ENCODE measurements around the gene ARHGAP26.
A peak's percentile ranks its signal among the peaks of the same experiment; 100 is the strongest.

Gene ARHGAP26

DNA sequence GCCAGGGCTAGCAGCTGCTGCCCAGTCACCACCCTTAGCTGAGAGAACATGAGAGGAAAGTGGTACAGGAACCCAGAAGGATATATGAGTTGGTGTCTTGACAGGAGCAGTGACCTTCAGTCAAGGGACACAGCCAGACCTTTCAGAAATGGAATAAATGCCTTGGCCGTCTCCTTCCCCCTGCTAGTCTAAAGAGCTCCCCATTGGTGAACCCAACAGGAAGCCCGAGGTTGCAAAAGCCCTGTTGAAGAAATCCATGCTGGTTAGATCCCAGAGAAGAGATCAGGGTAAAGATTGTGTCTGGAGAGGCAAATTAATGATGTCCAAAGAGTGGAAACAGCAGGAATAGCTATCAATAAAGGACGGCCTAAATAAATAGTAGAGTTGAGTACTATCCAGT lies 388.9 kb downstream of the ARHGAP26 start:
- H3K4ac ChIP-seq (ENCODE audit: low read depth in 1 of 2, low read length in 2 of 2) = no peak overlapping the region
- peaks cover 4% of the 10 kb centered on the region for H3K4me1 ChIP-seq (ENCODE audit: control insufficient read depth, insufficient read depth, low read depth, low read length)
- no peaks in the 10 kb centered on the region for H3K27me3 ChIP-seq (ENCODE audit: control insufficient read depth in 1 of 2, insufficient read depth in 1 of 2, low read length in 2 of 2)
- H3K4me3 ChIP-seq (ENCODE audit: insufficient read depth in 1 of 2, low read depth in 1 of 2, low read length in 2 of 2) = no peak overlapping the region
- no peak overlapping the region for H3K18ac ChIP-seq (ENCODE audit: low read depth in 1 of 2, low read length in 2 of 2)
- no peak overlapping the region for H2AK5ac ChIP-seq (ENCODE audit: low read length, severe bottlenecking)
- no peak overlapping the region for H3K4me2 ChIP-seq (ENCODE audit: low read length, poor library complexity, severe bottlenecking)
- no peak overlapping the region for H3K27ac ChIP-seq (ENCODE audit: low read length, poor library complexity, severe bottlenecking)
- no peak overlapping the region for H2AFZ ChIP-seq (ENCODE audit: low read depth, low read length)
- H2BK5ac ChIP-seq (ENCODE audit: low read depth, low read length, poor library complexity, severe bottlenecking) = no peak overlapping the region
- H3K79me1 ChIP-seq (replicated peaks; ENCODE audit: low read length, poor library complexity, severe bottlenecking) = no peaks in the 10 kb centered on the region
- H3K36me3 ChIP-seq (ENCODE audit: control insufficient read depth in 1 of 2, insufficient read depth in 2 of 2, low read depth in 1 of 2, low read length in 2 of 2) = no peaks in the 10 kb centered on the region
- H2BK120ac ChIP-seq (ENCODE audit: low read depth, low read length) = no peak overlapping the region
- DNase-seq = no peak
- H3K9ac ChIP-seq (ENCODE audit: low read length) = no peak overlapping the region
- H2BK12ac ChIP-seq (ENCODE audit: low read length in 2 of 2) = no peak overlapping the region
- H4K91ac ChIP-seq (ENCODE audit: low read length) = no peak overlapping the region
- no peak overlapping the region for H2BK15ac ChIP-seq (ENCODE audit: low read depth, poor library complexity, severe bottlenecking)
- 61% methylated on average over 3 of the region's 3 CpGs for WGBS
- no peak overlapping the region for H3K14ac ChIP-seq (ENCODE audit: low read length in 2 of 2)
- H4K8ac ChIP-seq (ENCODE audit: low read length) = no peak overlapping the region
- H3K9me3 ChIP-seq (ENCODE audit: control insufficient read depth, low read length) = no peaks in the 10 kb centered on the region
- H3K23ac ChIP-seq (ENCODE audit: low read length in 2 of 2) = no peak overlapping the region

DNA sequence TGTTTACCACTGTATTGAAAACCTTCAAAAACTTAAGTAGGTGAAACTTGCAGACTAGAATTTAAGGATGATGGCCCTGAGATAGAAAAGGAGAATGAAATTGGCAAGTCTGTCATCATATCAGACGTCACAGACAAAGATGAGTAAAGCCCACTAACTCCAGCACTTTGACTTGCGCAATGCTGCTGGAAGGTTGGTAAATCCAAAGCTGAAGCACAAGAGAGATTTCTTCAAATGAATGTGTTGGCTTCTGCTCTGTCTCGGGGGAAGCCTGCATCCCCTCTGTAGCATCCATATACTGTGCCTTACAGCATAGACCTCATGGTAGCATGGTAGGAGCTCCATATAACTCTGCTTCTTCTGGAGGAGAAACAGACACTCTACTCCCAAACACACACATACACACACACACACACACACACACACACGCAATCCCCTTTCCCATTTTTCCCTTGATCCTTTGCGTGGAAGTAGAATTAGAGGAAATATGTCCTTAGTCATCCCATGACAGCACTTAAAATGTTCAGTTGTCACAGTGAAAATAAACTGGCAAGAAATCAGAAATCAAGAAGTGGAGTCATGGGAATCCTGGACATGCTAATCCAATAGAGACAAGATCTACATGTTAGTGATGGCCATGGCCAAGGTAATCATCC lies 391.8 kb downstream of the ARHGAP26 start:
- Histone ChIP-seq H2AK5ac (ENCODE audit: low read length, severe bottlenecking) (no peak overlapping the region), H3K36me3 (ENCODE audit: control insufficient read depth in 1 of 2, insufficient read depth in 2 of 2, low read depth in 1 of 2, low read length in 2 of 2) (no peaks in the 10 kb centered on the region), H3K4me2 (ENCODE audit: low read length, poor library complexity, severe bottlenecking) (no peak overlapping the region), H4K8ac (ENCODE audit: low read length) (no peak overlapping the region), H2BK120ac (ENCODE audit: low read depth, low read length) (no peak overlapping the region), H4K91ac (ENCODE audit: low read length) (no peak overlapping the region), H3K9me3 (ENCODE audit: control insufficient read depth, low read length) (no peaks in the 10 kb centered on the region), H2AFZ (ENCODE audit: low read depth, low read length) (no peak overlapping the region), H2BK12ac (ENCODE audit: low read length in 2 of 2) (no peak overlapping the region), H2BK5ac (ENCODE audit: low read depth, low read length, poor library complexity, severe bottlenecking) (no peak overlapping the region), H3K4me3 (ENCODE audit: insufficient read depth in 1 of 2, low read depth in 1 of 2, low read length in 2 of 2) (no peak overlapping the region), H3K4me1 (ENCODE audit: control insufficient read depth, insufficient read depth, low read depth, low read length) (peaks cover 5% of the 10 kb centered on the region), H3K23ac (ENCODE audit: low read length in 2 of 2) (no peak overlapping the region), H3K14ac (ENCODE audit: low read length in 2 of 2) (no peak overlapping the region), H3K9ac (ENCODE audit: low read length) (no peak overlapping the region), H2BK15ac (ENCODE audit: low read depth, poor library complexity, severe bottlenecking) (no peak overlapping the region), H3K18ac (ENCODE audit: low read depth in 1 of 2, low read length in 2 of 2) (no peak overlapping the region), H3K27ac (ENCODE audit: low read length, poor library complexity, severe bottlenecking) (no peak overlapping the region), H3K27me3 (ENCODE audit: control insufficient read depth in 1 of 2, insufficient read depth in 1 of 2, low read length in 2 of 2) (no peaks in the 10 kb centered on the region), H3K4ac (ENCODE audit: low read depth in 1 of 2, low read length in 2 of 2) (no peak overlapping the region), H3K79me1 (replicated peaks; ENCODE audit: low read length, poor library complexity, severe bottlenecking) (peaks cover 1% of the 10 kb centered on the region)
- DNase-seq = peak; percentile 80
- WGBS = 95% methylated on average over 3 of the region's 5 CpGs

- Histone ChIP-seq H3K4ac (ENCODE audit: low read depth in 1 of 2, low read length in 2 of 2) (no peak overlapping the region), H3K36me3 (ENCODE audit: control insufficient read depth in 1 of 2, insufficient read depth in 2 of 2, low read depth in 1 of 2, low read length in 2 of 2) (no peaks in the 10 kb centered on the region), H2AK5ac (ENCODE audit: low read length, severe bottlenecking) (no peak overlapping the region), H3K79me1 (replicated peaks; ENCODE audit: low read length, poor library complexity, severe bottlenecking) (peaks cover 1% of the 10 kb centered on the region), H3K14ac (ENCODE audit: low read length in 2 of 2) (no peak overlapping the region), H3K23ac (ENCODE audit: low read length in 2 of 2) (no peak overlapping the region), H4K91ac (ENCODE audit: low read length) (no peak overlapping the region), H4K8ac (ENCODE audit: low read length) (no peak overlapping the region), H3K4me2 (ENCODE audit: low read length, poor library complexity, severe bottlenecking) (no peak overlapping the region), H2BK12ac (ENCODE audit: low read length in 2 of 2) (no peak overlapping the region), H2AFZ (ENCODE audit: low read depth, low read length) (no peak overlapping the region), H3K27me3 (ENCODE audit: control insufficient read depth in 1 of 2, insufficient read depth in 1 of 2, low read length in 2 of 2) (no peaks in the 10 kb centered on the region), H3K4me3 (ENCODE audit: insufficient read depth in 1 of 2, low read depth in 1 of 2, low read length in 2 of 2) (no peak overlapping the region), H2BK15ac (ENCODE audit: low read depth, poor library complexity, severe bottlenecking) (no peak overlapping the region), H3K9ac (ENCODE audit: low read length) (no peak overlapping the region), H3K9me3 (ENCODE audit: control insufficient read depth, low read length) (no peaks in the 10 kb centered on the region), H3K18ac (ENCODE audit: low read depth in 1 of 2, low read length in 2 of 2) (no peak overlapping the region), H3K4me1 (ENCODE audit: control insufficient read depth, insufficient read depth, low read depth, low read length) (peaks cover 6% of the 10 kb centered on the region), H2BK120ac (ENCODE audit: low read depth, low read length) (no peak overlapping the region), H2BK5ac (ENCODE audit: low read depth, low read length, poor library complexity, severe bottlenecking) (no peak overlapping the region), H3K27ac (ENCODE audit: low read length, poor library complexity, severe bottlenecking) (no peak overlapping the region)
- 100% methylated on average over 3 of the region's 3 CpGs for WGBS
- no peak for DNase-seq
Measured at GRCh38 chr5:143162810-143163209, 392.6 kb downstream of the ARHGAP26 start.

DNA sequence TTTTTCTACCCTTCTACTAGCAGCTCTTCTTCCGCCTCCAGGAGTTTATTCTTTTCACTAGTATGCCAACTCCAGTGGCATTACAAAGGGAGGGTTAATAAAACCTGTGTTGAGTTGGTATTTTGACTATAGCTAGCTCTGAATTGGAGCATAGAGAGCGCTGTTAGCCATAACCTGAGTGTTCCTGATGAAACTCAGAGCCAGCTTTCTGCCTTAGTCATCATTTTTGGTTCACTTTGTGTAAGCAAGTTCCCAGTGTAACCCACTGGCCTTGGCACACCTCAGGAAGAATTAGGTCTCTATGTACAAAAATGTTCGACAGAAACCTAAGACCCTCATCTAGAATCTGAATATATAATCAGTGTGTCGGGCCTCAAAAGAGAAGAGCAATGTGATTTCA lies 394.4 kb downstream of the ARHGAP26 start:
- WGBS = 95% methylated on average over 1 of the region's 4 CpGs
- Histone ChIP-seq H3K18ac (ENCODE audit: low read depth in 1 of 2, low read length in 2 of 2) (no peak overlapping the region), H3K4me1 (ENCODE audit: control insufficient read depth, insufficient read depth, low read depth, low read length) (peaks cover 6% of the 10 kb centered on the region), H2AFZ (ENCODE audit: low read depth, low read length) (no peak overlapping the region), H3K14ac (ENCODE audit: low read length in 2 of 2) (no peak overlapping the region), H3K9me3 (ENCODE audit: control insufficient read depth, low read length) (no peaks in the 10 kb centered on the region), H2AK5ac (ENCODE audit: low read length, severe bottlenecking) (no peak overlapping the region), H3K36me3 (ENCODE audit: control insufficient read depth in 1 of 2, insufficient read depth in 2 of 2, low read depth in 1 of 2, low read length in 2 of 2) (no peaks in the 10 kb centered on the region), H2BK120ac (ENCODE audit: low read depth, low read length) (no peak overlapping the region), H3K27me3 (ENCODE audit: control insufficient read depth in 1 of 2, insufficient read depth in 1 of 2, low read length in 2 of 2) (no peaks in the 10 kb centered on the region), H4K91ac (ENCODE audit: low read length) (no peak overlapping the region), H3K4me3 (ENCODE audit: insufficient read depth in 1 of 2, low read depth in 1 of 2, low read length in 2 of 2) (no peak overlapping the region), H3K79me1 (replicated peaks; ENCODE audit: low read length, poor library complexity, severe bottlenecking) (peaks cover 4% of the 10 kb centered on the region), H2BK12ac (ENCODE audit: low read length in 2 of 2) (no peak overlapping the region), H3K4ac (ENCODE audit: low read depth in 1 of 2, low read length in 2 of 2) (no peak overlapping the region), H3K4me2 (ENCODE audit: low read length, poor library complexity, severe bottlenecking) (no peak overlapping the region), H2BK5ac (ENCODE audit: low read depth, low read length, poor library complexity, severe bottlenecking) (no peak overlapping the region), H3K27ac (ENCODE audit: low read length, poor library complexity, severe bottlenecking) (no peak overlapping the region), H3K9ac (ENCODE audit: low read length) (no peak overlapping the region), H4K8ac (ENCODE audit: low read length) (no peak overlapping the region), H2BK15ac (ENCODE audit: low read depth, poor library complexity, severe bottlenecking) (no peak overlapping the region), H3K23ac (ENCODE audit: low read length in 2 of 2) (no peak overlapping the region)
- DNase-seq = no peak
